GM19238 (cell line): ENCODE data around the gene THAP9.

Experiments used
- DNase-seq: peaks from one replicate; pipeline ENCODE4 v3.0.0; 2011; ENCODE audit warnings: low spot score; ENCODE audit not compliant: insufficient read length

THAP9 gene

GRCh38 chr4:82957045-82957444 is 56.5 kb downstream of the THAP9 start:
- DNase-seq, result no peak

GRCh38 chr4:82965763-82966162 is 65.2 kb downstream of the THAP9 start:
- DNase-seq, result no peak

GRCh38 chr4:82968972-82969371 is 68.4 kb downstream of the THAP9 start:
- DNase-seq, result no peak

- DNase-seq, result no peak
Measured at GRCh38 chr4:82969414-82969813, 68.9 kb downstream of the THAP9 start.
